ENCODE results near the gene SHROOM1.

The SHROOM1 gene

GRCh38 chr5:132775476-132775961 lies 54.9 kb downstream of the SHROOM1 start:
- no peak for DNase-seq

DNA sequence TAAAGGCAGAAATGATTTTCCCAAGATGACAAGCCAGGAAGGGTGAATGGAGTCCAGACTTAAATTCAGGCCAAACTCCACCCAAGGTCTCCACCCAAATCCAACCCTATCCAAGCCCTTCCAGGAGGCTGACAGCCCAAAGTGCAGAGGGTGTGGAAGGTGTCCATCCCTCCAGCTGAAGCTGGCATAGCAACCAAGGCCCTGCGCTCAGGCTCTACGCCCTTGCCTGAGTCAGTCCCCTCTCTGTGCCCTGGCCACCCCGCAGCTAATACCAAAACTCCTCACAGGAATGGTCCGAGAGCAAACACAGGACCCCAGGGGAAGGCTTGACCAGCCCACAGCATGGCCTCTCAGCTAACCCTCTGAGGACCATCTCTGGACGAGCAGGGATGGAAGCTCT lies 55.6 kb downstream of the SHROOM1 start:
- no peak for DNase-seq

DNA sequence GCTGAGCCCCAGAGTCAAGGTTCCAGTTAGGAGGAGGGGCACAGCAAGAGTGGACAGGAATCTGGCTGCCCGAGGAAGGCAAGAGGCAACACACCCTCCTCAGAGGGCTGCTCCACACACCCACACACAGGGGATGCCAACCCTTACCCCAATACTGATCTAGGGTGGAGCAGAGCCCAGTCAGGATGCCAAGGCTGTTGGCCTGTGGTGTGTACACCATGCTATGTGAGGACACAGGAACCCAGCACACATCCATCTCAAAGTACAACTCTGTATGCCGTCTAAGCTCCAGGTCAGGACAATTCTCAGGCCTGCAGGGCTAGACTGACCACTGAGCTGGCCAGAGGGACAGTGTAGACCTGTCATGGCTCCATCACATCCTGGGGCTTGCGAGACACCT lies 56.0 kb downstream of the SHROOM1 start:
- no peak for DNase-seq

- DNase-seq, result no peak
Measured at GRCh38 chr5:132773601-132774355, 56.7 kb downstream of the SHROOM1 start.

DNA sequence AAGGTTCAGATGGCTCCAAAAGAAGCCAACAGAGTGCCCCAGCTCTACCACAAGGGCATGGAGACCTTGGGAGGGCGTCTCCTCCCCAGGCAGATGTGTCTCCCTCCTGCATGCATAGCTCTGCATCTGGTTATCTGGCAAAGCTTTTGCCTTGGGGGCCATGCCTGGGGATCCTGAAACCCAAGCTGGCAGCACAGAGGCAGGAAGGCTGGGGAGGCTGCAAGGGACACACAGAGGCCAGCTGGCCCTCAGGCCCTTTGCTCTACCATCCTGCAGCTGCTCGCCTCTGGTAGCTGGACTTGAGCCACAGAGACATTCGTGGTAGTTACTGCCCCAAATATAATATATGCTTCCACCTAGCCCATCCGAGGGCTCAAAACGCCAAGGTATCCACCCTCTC lies 57.3 kb downstream of the SHROOM1 start:
- DNase-seq, result no peak

GRCh38 chr5:132772291-132773070 lies 58.0 kb downstream of the SHROOM1 start:
- DNase-seq, result no peak
